ENCODE data around the gene CCDC14.
"Not testable (repeated sequence)": the region's sequence is repeated elsewhere in the genome, so short reads cannot be mapped to it uniquely, and the experiment has no call there.

Gene CCDC14, protein sequence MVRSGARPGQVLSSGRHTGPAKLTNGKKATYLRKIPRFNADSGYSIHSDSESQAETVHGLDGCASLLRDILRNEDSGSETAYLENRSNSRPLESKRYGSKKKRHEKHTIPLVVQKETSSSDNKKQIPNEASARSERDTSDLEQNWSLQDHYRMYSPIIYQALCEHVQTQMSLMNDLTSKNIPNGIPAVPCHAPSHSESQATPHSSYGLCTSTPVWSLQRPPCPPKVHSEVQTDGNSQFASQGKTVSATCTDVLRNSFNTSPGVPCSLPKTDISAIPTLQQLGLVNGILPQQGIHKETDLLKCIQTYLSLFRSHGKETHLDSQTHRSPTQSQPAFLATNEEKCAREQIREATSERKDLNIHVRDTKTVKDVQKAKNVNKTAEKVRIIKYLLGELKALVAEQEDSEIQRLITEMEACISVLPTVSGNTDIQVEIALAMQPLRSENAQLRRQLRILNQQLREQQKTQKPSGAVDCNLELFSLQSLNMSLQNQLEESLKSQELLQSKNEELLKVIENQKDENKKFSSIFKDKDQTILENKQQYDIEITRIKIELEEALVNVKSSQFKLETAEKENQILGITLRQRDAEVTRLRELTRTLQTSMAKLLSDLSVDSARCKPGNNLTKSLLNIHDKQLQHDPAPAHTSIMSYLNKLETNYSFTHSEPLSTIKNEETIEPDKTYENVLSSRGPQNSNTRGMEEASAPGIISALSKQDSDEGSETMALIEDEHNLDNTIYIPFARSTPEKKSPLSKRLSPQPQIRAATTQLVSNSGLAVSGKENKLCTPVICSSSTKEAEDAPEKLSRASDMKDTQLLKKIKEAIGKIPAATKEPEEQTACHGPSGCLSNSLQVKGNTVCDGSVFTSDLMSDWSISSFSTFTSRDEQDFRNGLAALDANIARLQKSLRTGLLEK

DNA sequence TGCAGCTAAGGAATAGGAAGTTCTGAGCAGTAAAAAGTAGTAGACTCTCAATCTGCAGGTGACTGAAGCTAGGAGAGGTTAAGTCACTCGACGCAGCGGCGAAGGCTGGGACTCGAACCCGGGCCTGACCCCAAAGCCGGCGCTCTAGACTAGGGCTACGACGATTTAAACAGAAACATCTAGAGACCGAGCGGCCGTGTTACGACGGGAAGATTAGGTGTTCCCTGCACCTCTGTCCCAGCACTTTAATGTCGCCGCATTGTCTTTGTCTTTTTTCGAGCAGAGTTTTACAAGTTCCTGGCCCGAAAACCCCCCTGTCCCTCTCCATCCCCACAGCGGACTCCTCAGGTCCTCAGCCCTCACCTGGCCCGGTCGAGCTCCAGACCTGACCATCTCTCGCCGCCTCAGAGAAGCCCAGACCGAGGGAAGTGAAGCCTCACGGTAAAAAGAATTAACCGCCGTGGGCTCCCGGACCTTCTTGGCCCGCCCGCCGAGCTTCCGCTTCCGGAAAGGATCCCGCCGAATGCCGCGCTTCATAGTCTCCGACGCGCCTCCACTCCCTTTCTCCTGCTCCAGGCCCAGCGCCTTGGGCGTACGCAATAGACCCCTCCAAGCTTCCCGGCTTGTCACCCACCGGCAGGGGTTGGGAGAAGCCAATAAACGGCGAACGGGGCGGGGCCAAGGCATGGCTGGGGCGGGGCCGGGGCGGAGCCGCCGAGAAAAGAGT lies at the start of gene CCDC14:
Gene CCDC14 (minus strand): TSS at position 449 of the 727 bp plus-strand sequence. CDS start 56 bp downstream, at position 393.
- Histone ChIP-seq H3K4me3 (ENCODE audit: insufficient read depth, low read length, poor library complexity, severe bottlenecking) (peak within 1 kb of the TSS; percentile 69), H3K4me2 (ENCODE audit: low read depth, low read length, poor library complexity, severe bottlenecking) (peak within 1 kb of the TSS; percentile 92), H3K36me3 (ENCODE audit: low read length) (peaks cover 6% of the 10 kb centered on the region; the same call in 1 of the 2 replicates), H4K20me1 (ENCODE audit: low read depth, low read length) (no peaks in the 10 kb centered on the region), H3K9ac (ENCODE audit: low read length) (peak within 1 kb of the TSS; percentile 82), H3K27ac (ENCODE audit: low read depth, low read length) (peak within 1 kb of the TSS; percentile 55), H3K9me2 (replicated peaks; ENCODE audit: insufficient read depth, low read length) (no peaks in the 10 kb centered on the region), H3K27me3 (ENCODE audit: low read length) (no peaks in the 10 kb centered on the region), H2AFZ (ENCODE audit: low read depth, low read length, severe bottlenecking) (peak within 1 kb of the TSS; percentile 94), H3F3A (ENCODE audit: insufficient read depth) (peaks cover 11% of the 10 kb centered on the region; the same call in 1 of the 2 replicates), H3K9me3 (ENCODE audit: insufficient read depth, low read length) (no peaks in the 10 kb centered on the region), H3K79me2 (ENCODE audit: insufficient read depth, low read length) (peaks cover 32% of the 10 kb centered on the region; the same call in 1 of the 2 replicates)
- no peak for TF ChIP-seq EZH2phosphoT487 (conservative IDR thresholded peaks at IDR 0.05; ENCODE audit: low read length)
- TF ChIP-seq, protein P1, sequence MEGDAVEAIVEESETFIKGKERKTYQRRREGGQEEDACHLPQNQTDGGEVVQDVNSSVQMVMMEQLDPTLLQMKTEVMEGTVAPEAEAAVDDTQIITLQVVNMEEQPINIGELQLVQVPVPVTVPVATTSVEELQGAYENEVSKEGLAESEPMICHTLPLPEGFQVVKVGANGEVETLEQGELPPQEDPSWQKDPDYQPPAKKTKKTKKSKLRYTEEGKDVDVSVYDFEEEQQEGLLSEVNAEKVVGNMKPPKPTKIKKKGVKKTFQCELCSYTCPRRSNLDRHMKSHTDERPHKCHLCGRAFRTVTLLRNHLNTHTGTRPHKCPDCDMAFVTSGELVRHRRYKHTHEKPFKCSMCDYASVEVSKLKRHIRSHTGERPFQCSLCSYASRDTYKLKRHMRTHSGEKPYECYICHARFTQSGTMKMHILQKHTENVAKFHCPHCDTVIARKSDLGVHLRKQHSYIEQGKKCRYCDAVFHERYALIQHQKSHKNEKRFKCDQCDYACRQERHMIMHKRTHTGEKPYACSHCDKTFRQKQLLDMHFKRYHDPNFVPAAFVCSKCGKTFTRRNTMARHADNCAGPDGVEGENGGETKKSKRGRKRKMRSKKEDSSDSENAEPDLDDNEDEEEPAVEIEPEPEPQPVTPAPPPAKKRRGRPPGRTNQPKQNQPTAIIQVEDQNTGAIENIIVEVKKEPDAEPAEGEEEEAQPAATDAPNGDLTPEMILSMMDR (IDR thresholded peaks at IDR 0.05; ENCODE audit: insufficient read depth, low read length, poor library complexity, severe bottlenecking), result no peak

DNA sequence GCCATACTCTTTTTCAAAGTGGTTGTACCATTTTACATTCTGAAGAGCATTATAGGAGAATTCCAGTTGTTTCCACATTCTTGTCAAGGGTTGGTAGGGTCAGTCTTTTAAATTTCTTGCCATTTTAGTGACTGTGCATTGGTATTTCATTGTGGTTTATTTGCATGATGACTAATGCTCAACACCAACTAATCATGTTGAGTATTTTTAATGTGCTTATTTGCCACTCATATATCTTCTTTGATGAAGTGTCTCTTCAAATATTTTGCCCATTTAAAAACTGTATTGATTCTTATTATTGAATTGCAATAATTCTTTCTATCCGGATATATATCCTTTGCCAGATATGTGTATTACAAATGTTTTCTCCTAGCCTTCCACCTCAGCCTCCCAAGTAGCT lies 47.3 kb upstream of the CCDC14 start:
- not testable (repeated sequence) for H4K20me1 ChIP-seq (ENCODE audit: low read depth, low read length); H3K9me2 ChIP-seq (replicated peaks; ENCODE audit: insufficient read depth, low read length); H3K9me3 ChIP-seq (ENCODE audit: insufficient read depth, low read length); H2AFZ ChIP-seq (ENCODE audit: low read depth, low read length, severe bottlenecking); H3F3A ChIP-seq (ENCODE audit: insufficient read depth); H3K9ac ChIP-seq (ENCODE audit: low read length); H3K27ac ChIP-seq (ENCODE audit: low read depth, low read length); H3K4me2 ChIP-seq (ENCODE audit: low read depth, low read length, poor library complexity, severe bottlenecking); H3K79me2 ChIP-seq (ENCODE audit: insufficient read depth, low read length); H3K4me3 ChIP-seq (ENCODE audit: insufficient read depth, low read length, poor library complexity, severe bottlenecking); H3K36me3 ChIP-seq (ENCODE audit: low read length); H3K27me3 ChIP-seq (ENCODE audit: low read length)

DNA sequence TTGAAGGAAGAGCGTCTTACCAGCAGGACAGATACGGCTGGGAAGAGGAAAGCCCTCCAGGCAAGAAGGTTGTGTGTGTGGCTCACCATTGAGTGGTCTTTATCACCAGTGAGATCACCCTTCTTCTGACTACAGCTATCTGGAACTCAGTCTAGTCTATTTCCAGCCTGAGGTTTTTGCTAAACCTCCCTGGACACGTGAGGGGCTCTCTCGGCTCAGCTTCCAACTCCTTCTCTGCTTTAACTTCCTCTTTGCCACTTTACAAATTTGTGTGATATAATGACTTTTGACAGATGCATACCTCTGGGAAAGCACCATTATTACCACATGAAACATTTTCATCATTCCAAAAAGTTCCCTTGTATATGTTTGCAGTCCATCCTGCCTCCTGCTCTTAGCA lies 46.2 kb upstream of the CCDC14 start:
- Histone ChIP-seq H3K9me2 (replicated peaks; ENCODE audit: insufficient read depth, low read length) (no peaks in the 10 kb centered on the region), H3K9me3 (ENCODE audit: insufficient read depth, low read length) (no peaks in the 10 kb centered on the region), H3K4me2 (ENCODE audit: low read depth, low read length, poor library complexity, severe bottlenecking) (no peak overlapping the region), H3F3A (ENCODE audit: insufficient read depth) (no peaks in the 10 kb centered on the region), H3K36me3 (ENCODE audit: low read length) (no peaks in the 10 kb centered on the region), H3K9ac (ENCODE audit: low read length) (no peak overlapping the region), H3K79me2 (ENCODE audit: insufficient read depth, low read length) (no peaks in the 10 kb centered on the region), H3K4me3 (ENCODE audit: insufficient read depth, low read length, poor library complexity, severe bottlenecking) (no peak overlapping the region), H2AFZ (ENCODE audit: low read depth, low read length, severe bottlenecking) (no peak overlapping the region), H4K20me1 (ENCODE audit: low read depth, low read length) (no peaks in the 10 kb centered on the region), H3K27ac (ENCODE audit: low read depth, low read length) (no peak overlapping the region), H3K27me3 (ENCODE audit: low read length) (no peaks in the 10 kb centered on the region)
- TF ChIP-seq, protein P1 (IDR thresholded peaks at IDR 0.05; ENCODE audit: insufficient read depth, low read length, poor library complexity, severe bottlenecking), result no peak
- no peak for TF ChIP-seq EZH2phosphoT487 (conservative IDR thresholded peaks at IDR 0.05; ENCODE audit: low read length)

DNA sequence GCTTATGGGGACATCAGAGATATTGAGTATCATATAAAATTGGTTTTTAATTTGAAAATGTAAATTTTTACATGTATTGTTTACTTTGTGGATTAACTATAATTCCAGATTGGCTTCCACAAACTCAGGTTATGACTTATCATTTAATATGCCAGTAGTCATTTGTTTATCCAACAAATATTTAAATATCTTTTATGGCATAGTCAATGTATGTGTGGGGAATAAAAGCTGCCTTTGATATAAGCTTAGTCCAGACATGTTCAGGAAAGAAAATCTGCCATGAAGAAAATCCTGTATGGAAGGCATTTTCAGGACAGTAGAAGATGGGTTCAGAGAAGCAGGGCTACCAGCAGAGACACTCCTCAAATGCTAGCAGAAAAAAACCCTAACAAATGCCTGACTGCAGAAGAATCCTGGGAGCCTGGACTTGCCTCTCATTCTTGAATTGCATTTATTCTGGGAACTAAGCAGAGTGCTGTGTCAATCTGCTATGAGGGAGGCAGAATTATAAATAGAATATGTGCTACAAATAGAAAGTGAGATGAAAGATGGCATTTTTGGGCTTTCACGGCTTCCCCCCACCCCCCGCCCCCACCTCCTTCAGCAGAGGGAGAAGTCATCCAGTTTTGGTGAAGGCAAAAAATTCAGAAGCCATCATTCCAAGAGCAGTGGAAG lies 41.5 kb upstream of the CCDC14 start:
- not testable (repeated sequence) for H3K4me2 ChIP-seq (ENCODE audit: low read depth, low read length, poor library complexity, severe bottlenecking); H3K9me2 ChIP-seq (replicated peaks; ENCODE audit: insufficient read depth, low read length); H3K27me3 ChIP-seq (ENCODE audit: low read length)

DNA sequence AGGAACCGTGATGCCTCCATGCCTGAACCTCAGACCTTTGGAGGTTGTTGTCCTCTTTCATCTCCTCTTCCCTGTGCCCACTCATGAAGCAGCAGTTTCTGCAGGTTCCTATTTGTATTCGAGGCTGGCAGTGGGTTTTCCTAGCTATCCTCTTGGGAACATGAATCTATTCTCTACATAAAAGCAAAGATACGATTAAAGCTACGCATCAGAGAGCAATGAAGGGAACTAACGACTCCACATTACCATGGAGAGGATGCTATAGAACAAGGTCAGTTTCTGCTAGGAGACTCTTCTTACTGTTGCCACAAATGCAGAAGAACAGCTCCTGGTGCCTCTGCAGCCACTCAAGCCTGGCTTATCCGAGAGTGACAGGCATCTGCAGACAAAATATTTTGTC lies 40.3 kb upstream of the CCDC14 start:
- H2AFZ ChIP-seq (ENCODE audit: low read depth, low read length, severe bottlenecking); H3K79me2 ChIP-seq (ENCODE audit: insufficient read depth, low read length); H3K9me3 ChIP-seq (ENCODE audit: insufficient read depth, low read length); H3K4me2 ChIP-seq (ENCODE audit: low read depth, low read length, poor library complexity, severe bottlenecking); H3K9ac ChIP-seq (ENCODE audit: low read length); H3K4me3 ChIP-seq (ENCODE audit: insufficient read depth, low read length, poor library complexity, severe bottlenecking); H3K36me3 ChIP-seq (ENCODE audit: low read length); H3K27ac ChIP-seq (ENCODE audit: low read depth, low read length); H3K27me3 ChIP-seq (ENCODE audit: low read length); H4K20me1 ChIP-seq (ENCODE audit: low read depth, low read length); H3K9me2 ChIP-seq (replicated peaks; ENCODE audit: insufficient read depth, low read length); H3F3A ChIP-seq (ENCODE audit: insufficient read depth): not testable (repeated sequence)

More for the DNA sequence above, 41.5 kb upstream of the CCDC14 start:
- H3K79me2 ChIP-seq (ENCODE audit: insufficient read depth, low read length); H3K36me3 ChIP-seq (ENCODE audit: low read length); H3F3A ChIP-seq (ENCODE audit: insufficient read depth); H3K9ac ChIP-seq (ENCODE audit: low read length); H3K9me3 ChIP-seq (ENCODE audit: insufficient read depth, low read length); H3K4me3 ChIP-seq (ENCODE audit: insufficient read depth, low read length, poor library complexity, severe bottlenecking); H4K20me1 ChIP-seq (ENCODE audit: low read depth, low read length); H2AFZ ChIP-seq (ENCODE audit: low read depth, low read length, severe bottlenecking); H3K27ac ChIP-seq (ENCODE audit: low read depth, low read length): not testable (repeated sequence)
